Neural cell (in vitro differentiated cells): ENCODE measurements around the gene SNRNP70.

Experiments
- EP300 ChIP-seq: fragments of 450-650 bp; conservative IDR thresholded peaks from 2 replicates; pipeline ENCODE4 v1.6.1; 2014; ENCODE audit warnings: antibody characterized with exemption, mild to moderate bottlenecking, moderate library complexity; ENCODE audit not compliant: poor library complexity, severe bottlenecking
- EZH2 ChIP-seq: fragments of 200-600, 300-800 bp; shearing (Covaris generic), sonication (generic); IDR thresholded peaks from 2 replicates; pipeline ENCODE4 v1.6.1; 2014; ENCODE audit warnings: antibody characterized with exemption, low read length, borderline replicate concordance, mild to moderate bottlenecking; ENCODE audit not compliant: insufficient read depth, poor library complexity, severe bottlenecking
- POLR2AphosphoS5 ChIP-seq: IDR thresholded peaks from 2 replicates; pipeline ENCODE4 v1.6.1; 2012
- RAD21 ChIP-seq: fragments of 450-650 bp; conservative IDR thresholded peaks from 2 replicates; pipeline ENCODE4 v1.6.1; 2014; ENCODE audit warnings: antibody characterized with exemption, mild to moderate bottlenecking, moderate library complexity
- SMC3 ChIP-seq: fragments of 450-650 bp; conservative IDR thresholded peaks from 2 replicates; pipeline ENCODE4 v1.6.1; 2014; ENCODE audit warnings: antibody characterized with exemption, mild to moderate bottlenecking, moderate library complexity; ENCODE audit not compliant: poor library complexity
- TAF1 ChIP-seq: IDR thresholded peaks from 2 replicates; pipeline ENCODE4 v1.6.1; 2012; ENCODE audit warnings: low read depth
- TF ChIP-seq, protein P1 (sequence below): fragments of 450-650 bp; IDR thresholded peaks from 2 replicates; pipeline ENCODE4 v1.5.1; 2014; ENCODE audit warnings: antibody characterized with exemption, mild to moderate bottlenecking, moderate library complexity; ENCODE audit not compliant: poor library complexity, severe bottlenecking

DNA sequence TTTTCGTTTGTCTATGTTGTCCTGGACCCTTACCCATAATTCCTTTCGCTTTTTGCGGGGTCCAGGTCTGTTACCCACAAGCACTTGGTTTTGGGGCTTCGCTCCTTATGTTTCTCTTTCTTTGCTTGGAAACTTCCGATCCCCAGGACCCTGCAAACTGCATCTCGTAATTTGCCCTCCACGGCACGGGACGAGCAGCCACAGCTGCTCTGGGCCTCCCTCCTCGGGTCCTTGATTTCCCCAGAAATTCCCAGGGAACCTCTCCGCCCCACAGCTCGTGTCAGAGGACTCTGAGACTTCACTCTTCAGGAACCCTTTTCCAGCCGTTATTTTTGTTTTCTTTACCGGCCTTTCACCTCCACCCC lies 599 bp downstream of the SNRNP70 start:
- TF ChIP-seq, protein P1, sequence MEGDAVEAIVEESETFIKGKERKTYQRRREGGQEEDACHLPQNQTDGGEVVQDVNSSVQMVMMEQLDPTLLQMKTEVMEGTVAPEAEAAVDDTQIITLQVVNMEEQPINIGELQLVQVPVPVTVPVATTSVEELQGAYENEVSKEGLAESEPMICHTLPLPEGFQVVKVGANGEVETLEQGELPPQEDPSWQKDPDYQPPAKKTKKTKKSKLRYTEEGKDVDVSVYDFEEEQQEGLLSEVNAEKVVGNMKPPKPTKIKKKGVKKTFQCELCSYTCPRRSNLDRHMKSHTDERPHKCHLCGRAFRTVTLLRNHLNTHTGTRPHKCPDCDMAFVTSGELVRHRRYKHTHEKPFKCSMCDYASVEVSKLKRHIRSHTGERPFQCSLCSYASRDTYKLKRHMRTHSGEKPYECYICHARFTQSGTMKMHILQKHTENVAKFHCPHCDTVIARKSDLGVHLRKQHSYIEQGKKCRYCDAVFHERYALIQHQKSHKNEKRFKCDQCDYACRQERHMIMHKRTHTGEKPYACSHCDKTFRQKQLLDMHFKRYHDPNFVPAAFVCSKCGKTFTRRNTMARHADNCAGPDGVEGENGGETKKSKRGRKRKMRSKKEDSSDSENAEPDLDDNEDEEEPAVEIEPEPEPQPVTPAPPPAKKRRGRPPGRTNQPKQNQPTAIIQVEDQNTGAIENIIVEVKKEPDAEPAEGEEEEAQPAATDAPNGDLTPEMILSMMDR, result no peak
- TF ChIP-seq POLR2AphosphoS5 (no peak), TAF1 (no peak), SMC3 (no peak), RAD21 (no peak), EZH2 (no peak), EP300 (no peak)
